AG04450 (cell line): ENCODE results near the gene ZC3H12A. TPM values are rescaled to one million over a fixed set of nuclear protein-coding genes. Genes with fewer than 3 reads are reported as not detected.

Source experiments
- CTCF ChIA-PET: fragments of 300-600, 350-600 bp; formaldehyde crosslinking; extraction: SDS; loops from one replicate; lab custom pipeline; 2022; ENCODE audit warnings: antibody characterized with exemption, inconsistent platforms; lab: Charles Lee
- POLR2A ChIA-PET: fragments of 350-600 bp; formaldehyde crosslinking; extraction: SDS; loops from one replicate; lab custom pipeline; 2021; ENCODE audit warnings: antibody characterized with exemption, inconsistent platforms; lab: Yijun Ruan, JAX
- DNase-seq: peaks from one replicate; pipeline ENCODE4 v3.0.0-alpha.2; 2011; ENCODE audit warnings: low read depth, low spot score
- H3K27ac ChIP-seq: one replicate; pipeline ENCODE4 v1.5.1; 2012; ENCODE audit warnings: low read depth, low read length, control low read depth
- H3K27me3 ChIP-seq: one replicate; pipeline ENCODE4 v1.6.0; 2012; ENCODE audit warnings: low read length; ENCODE audit not compliant: control insufficient read depth, insufficient read depth
- H3K4me3 ChIP-seq: 2 replicates; pipeline ENCODE4 v1.5.1; 2011; ENCODE audit warnings: mild to moderate bottlenecking, low read depth, low read length, control low read depth
- H3K9me3 ChIP-seq: 2 replicates; pipeline ENCODE4 v1.5.1; 2012; ENCODE audit warnings: low read length; ENCODE audit not compliant: control insufficient read depth, insufficient read depth
- polyA plus RNA-seq: library from polyadenylated mRNA; depleted of rRNA; stranded (reverse); fragments of >200 nt; gene quantifications from 2 replicates; pipeline ENCODE4 v1.2.3, GENCODE V29; 2011
- TF ChIP-seq, protein P1 (sequence below): IDR thresholded peaks from 2 replicates; pipeline ENCODE4 v1.5.1; 2011; ENCODE audit warnings: low read depth, low read length, control low read depth, inconsistent platforms

ZC3H12A gene
- polyA plus RNA-seq, 1 experiment: 4.3 TPM

DNA sequence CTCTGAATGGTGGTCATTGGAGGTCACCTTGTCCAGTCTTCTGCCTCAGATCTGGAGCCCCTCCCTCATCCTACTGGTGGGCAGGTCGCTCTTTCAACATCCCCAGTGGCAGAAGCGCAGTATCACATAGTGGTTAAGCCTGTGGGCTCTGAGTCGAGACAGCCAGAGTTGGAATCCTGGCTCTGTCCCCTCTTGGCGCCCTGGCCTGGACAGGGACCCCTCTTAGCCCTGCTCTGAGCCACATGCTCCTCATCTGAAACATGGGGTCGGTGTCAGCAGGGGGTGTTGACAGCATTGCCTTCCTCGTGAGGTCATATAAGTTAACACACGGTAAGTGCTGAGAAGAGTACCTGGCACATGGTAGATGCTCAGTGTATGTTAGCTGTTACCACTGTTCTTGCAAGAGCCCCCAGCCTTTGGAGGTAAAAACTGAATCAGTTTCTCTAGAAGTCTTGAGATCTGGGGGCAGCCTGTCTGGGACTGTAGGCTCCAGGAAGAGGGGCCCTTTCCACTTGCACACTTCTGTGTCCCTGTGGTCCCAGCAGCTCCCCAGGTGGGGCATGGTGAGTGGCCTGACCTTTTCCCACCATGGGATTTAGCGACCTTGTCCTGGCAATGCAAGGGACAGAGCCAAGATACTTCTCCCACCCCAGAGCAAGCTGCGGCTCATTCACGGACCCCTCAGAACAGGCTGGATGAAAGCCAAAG is 6.4 kb downstream of the ZC3H12A start:
- ChIA-PET POLR2A (no interaction called here), CTCF (no interaction called here)
- DNase-seq: no peak
- Histone ChIP-seq H3K27me3 (no peaks in the 10 kb centered on the region), H3K9me3 (peaks cover under 1% of the 10 kb centered on the region; the same call in 1 of the 2 replicates), H3K27ac (no peak overlapping the region), H3K4me3 (no peak overlapping the region)
- TF ChIP-seq, protein P1, sequence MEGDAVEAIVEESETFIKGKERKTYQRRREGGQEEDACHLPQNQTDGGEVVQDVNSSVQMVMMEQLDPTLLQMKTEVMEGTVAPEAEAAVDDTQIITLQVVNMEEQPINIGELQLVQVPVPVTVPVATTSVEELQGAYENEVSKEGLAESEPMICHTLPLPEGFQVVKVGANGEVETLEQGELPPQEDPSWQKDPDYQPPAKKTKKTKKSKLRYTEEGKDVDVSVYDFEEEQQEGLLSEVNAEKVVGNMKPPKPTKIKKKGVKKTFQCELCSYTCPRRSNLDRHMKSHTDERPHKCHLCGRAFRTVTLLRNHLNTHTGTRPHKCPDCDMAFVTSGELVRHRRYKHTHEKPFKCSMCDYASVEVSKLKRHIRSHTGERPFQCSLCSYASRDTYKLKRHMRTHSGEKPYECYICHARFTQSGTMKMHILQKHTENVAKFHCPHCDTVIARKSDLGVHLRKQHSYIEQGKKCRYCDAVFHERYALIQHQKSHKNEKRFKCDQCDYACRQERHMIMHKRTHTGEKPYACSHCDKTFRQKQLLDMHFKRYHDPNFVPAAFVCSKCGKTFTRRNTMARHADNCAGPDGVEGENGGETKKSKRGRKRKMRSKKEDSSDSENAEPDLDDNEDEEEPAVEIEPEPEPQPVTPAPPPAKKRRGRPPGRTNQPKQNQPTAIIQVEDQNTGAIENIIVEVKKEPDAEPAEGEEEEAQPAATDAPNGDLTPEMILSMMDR: no peak

DNA sequence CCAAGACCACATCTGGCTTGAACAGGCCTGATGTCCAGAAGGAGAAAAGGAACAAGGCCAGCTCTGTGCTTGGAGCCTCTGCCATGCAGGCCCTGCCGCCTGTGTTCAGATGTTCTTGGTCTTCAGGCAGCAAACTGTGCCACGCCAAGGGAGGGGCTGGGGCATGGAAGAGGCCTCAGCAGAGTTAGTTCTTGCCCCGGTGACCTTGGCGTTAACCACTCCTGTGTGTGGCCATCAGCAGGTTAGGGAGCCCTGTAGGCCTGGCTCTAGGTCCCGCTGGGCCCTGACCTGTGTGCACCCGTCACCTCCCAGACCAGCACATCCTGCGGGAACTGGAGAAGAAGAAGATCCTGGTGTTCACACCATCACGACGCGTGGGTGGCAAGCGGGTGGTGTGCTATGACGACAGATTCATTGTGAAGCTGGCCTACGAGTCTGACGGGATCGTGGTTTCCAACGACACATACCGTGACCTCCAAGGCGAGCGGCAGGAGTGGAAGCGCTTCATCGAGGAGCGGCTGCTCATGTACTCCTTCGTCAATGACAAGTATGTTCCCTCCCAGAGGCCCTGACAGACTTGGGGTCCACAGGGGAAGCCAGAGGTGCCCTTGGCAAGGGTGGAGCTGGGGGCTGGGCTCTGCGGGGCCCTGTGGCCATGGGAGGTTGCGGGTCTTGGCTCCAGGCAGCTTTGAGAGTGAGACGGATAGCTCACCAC is 7.1 kb downstream of the ZC3H12A start:
- no peak for DNase-seq
- H3K9me3 ChIP-seq: no peaks in the 10 kb centered on the region
- TF ChIP-seq, protein P1: no peak
- no peak overlapping the region for H3K27ac ChIP-seq
- ChIA-PET POLR2A (no interaction called here), CTCF (no interaction called here)
- no peaks in the 10 kb centered on the region for H3K27me3 ChIP-seq
- H3K4me3 ChIP-seq: no peak overlapping the region

DNA sequence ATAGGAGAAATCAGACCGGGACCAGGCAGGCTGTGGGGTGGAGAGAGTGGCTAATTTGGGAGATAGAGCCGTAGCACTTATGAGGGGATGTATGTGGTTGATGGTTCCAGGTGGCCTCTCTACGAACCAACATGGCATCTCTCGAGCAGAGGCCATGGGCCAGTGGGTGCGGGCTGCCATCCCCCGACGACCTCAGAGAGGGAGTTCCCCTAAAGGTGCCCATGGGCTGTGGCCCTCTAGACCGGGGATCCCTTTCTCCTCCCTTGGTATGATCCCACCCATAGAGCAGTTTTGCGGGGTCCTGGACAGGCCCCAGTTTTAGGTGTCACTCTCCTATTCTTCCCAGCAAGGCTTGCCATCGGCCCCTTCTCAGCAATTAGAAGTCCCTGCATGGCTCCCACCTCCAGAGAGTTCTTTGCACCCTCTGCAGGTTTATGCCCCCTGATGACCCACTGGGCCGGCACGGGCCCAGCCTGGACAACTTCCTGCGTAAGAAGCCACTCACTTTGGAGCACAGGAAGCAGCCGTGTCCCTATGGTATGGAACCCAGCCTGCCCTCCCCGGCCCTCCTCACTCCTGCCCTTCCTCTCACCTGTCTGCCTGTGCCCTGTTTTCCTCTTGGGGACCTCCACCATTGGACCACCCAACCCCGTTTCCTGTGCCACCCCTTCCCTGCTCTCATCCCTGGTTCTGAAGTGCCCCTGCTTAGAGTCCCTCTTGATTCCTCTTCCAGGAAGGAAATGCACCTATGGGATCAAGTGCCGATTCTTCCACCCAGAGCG is 7.8 kb downstream of the ZC3H12A start:
- ChIA-PET CTCF (no interaction called here), POLR2A (no interaction called here)
- Histone ChIP-seq H3K27ac (no peak overlapping the region), H3K27me3 (no peaks in the 10 kb centered on the region), H3K9me3 (no peaks in the 10 kb centered on the region), H3K4me3 (no peak overlapping the region)
- DNase-seq: no peak
- TF ChIP-seq, protein P1: no peak

DNA sequence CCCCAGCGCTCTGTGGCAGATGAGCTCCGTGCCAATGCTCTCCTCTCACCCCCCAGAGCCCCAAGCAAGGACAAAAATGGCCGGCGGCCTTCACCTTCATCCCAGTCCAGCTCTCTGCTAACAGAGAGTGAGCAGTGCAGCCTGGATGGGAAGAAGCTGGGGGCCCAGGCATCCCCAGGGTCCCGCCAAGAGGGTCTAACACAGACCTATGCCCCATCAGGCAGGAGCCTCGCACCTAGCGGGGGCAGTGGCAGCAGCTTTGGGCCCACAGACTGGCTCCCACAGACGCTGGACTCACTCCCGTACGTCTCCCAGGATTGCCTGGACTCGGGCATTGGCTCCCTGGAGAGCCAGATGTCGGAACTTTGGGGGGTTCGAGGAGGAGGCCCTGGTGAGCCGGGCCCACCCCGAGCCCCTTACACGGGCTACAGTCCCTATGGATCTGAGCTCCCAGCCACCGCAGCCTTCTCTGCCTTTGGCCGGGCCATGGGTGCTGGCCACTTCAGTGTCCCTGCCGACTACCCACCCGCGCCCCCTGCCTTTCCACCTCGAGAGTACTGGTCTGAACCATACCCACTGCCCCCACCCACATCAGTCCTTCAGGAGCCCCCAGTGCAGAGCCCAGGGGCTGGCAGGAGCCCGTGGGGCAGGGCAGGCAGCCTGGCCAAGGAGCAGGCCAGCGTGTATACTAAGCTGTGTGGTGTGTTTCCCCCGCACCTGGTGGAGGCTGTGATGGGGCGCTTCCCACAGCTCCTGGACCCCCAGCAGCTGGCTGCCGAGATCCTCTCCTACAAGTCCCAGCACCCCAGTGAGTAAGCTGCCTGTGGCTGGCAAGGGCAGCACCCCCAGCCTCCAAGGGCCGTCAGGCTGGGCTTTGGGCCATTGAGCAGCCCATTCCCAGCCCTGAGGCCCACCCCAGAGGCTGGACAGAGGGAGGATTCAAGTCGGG is 8.7 kb downstream of the ZC3H12A start:
- CTCF ChIA-PET: no interaction called here
- POLR2A ChIA-PET: no interaction called here
- H3K27ac ChIP-seq: peak overlapping the region; percentile 31

More for the DNA sequence above, 8.7 kb downstream of the ZC3H12A start:
- TF ChIP-seq, protein P1: no peak
- Histone ChIP-seq H3K9me3 (no peaks in the 10 kb centered on the region), H3K4me3 (no peak overlapping the region), H3K27me3 (no peaks in the 10 kb centered on the region)
- no peak for DNase-seq
